ENCODE results near the gene CPT1A.

CPT1A gene

GRCh38 chr11:68711114-68711513 is 130.6 kb downstream of the CPT1A start:
- Mint-ChIP-seq H3K27me3 (ENCODE audit: low read depth, poor library complexity) (peaks cover 6% of the 10 kb centered on the region), H3K27ac (peak overlapping the region; percentile 4), H3K4me3 (no peak overlapping the region), H3K4me1 (peaks cover 41% of the 10 kb centered on the region), H3K36me3 (ENCODE audit: low read depth) (no peaks in the 10 kb centered on the region), H3K9me3 (no peaks in the 10 kb centered on the region)
- DNase-seq = no peak
- TF ChIP-seq CTCF (IDR thresholded peaks at IDR 0.05) = no peak

- no peak overlapping the region for H3K4me3 Mint-ChIP-seq
- H3K4me1 Mint-ChIP-seq = peaks cover 36% of the 10 kb centered on the region
- H3K27ac Mint-ChIP-seq = no peak overlapping the region
- peaks cover 7% of the 10 kb centered on the region for H3K27me3 Mint-ChIP-seq (ENCODE audit: low read depth, poor library complexity)
- no peaks in the 10 kb centered on the region for H3K9me3 Mint-ChIP-seq
- no peaks in the 10 kb centered on the region for H3K36me3 Mint-ChIP-seq (ENCODE audit: low read depth)
- DNase-seq = no peak
- no peak for TF ChIP-seq CTCF (IDR thresholded peaks at IDR 0.05)
These were observed 131.3 kb downstream of the CPT1A start for GRCh38 chr11:68710409-68710808.

GRCh38 chr11:68709062-68709461 is 132.7 kb downstream of the CPT1A start:
- no peaks in the 10 kb centered on the region for H3K36me3 Mint-ChIP-seq (ENCODE audit: low read depth)
- no peaks in the 10 kb centered on the region for H3K9me3 Mint-ChIP-seq
- no peak for TF ChIP-seq CTCF (IDR thresholded peaks at IDR 0.05)
- no peak overlapping the region for H3K27ac Mint-ChIP-seq
- peaks cover 18% of the 10 kb centered on the region for H3K27me3 Mint-ChIP-seq (ENCODE audit: low read depth, poor library complexity)
- H3K4me3 Mint-ChIP-seq = no peak overlapping the region
- no peak for DNase-seq
- H3K4me1 Mint-ChIP-seq = peaks cover 29% of the 10 kb centered on the region

- no peaks in the 10 kb centered on the region for H3K36me3 Mint-ChIP-seq (ENCODE audit: low read depth)
- no peak for TF ChIP-seq CTCF (IDR thresholded peaks at IDR 0.05)
- H3K4me1 Mint-ChIP-seq = peaks cover 24% of the 10 kb centered on the region
- H3K4me3 Mint-ChIP-seq = no peak overlapping the region
- no peak for DNase-seq
- H3K27ac Mint-ChIP-seq = no peak overlapping the region
- no peaks in the 10 kb centered on the region for H3K9me3 Mint-ChIP-seq
- peaks cover 25% of the 10 kb centered on the region for H3K27me3 Mint-ChIP-seq (ENCODE audit: low read depth, poor library complexity)
These were observed 134.2 kb downstream of the CPT1A start for GRCh38 chr11:68707527-68707926.

- Mint-ChIP-seq H3K4me1 (peaks cover 21% of the 10 kb centered on the region), H3K9me3 (peaks cover 8% of the 10 kb centered on the region), H3K27me3 (ENCODE audit: low read depth, poor library complexity) (peaks cover 30% of the 10 kb centered on the region), H3K36me3 (ENCODE audit: low read depth) (no peaks in the 10 kb centered on the region), H3K4me3 (no peak overlapping the region), H3K27ac (no peak overlapping the region)
- DNase-seq = peak; percentile 28
- TF ChIP-seq CTCF (IDR thresholded peaks at IDR 0.05) = no peak
These were observed 136.8 kb downstream of the CPT1A start for GRCh38 chr11:68704887-68705286.
